Measurements from ENCODE around the gene GGA1. TPM values are rescaled to one million over a fixed set of nuclear protein-coding genes. Genes with fewer than 3 reads are reported as not detected.

The GGA1 gene
- total RNA-seq, 1 donor from 2014 or later: 43.1 TPM

GRCh38 chr22:37630839-37631435 is 22.3 kb downstream of the GGA1 start:
- Mint-ChIP-seq H3K4me1 (ENCODE audit: low read depth, unreplicated experiment) (peaks cover 25% of the 10 kb centered on the region), H3K27ac (ENCODE audit: unreplicated experiment) (no peak overlapping the region), H3K4me3 (ENCODE audit: unreplicated experiment) (no peak overlapping the region), H3K9me3 (ENCODE audit: unreplicated experiment) (no peaks in the 10 kb centered on the region), H3K36me3 (ENCODE audit: low read depth, unreplicated experiment) (peaks cover 6% of the 10 kb centered on the region), H3K27me3 (ENCODE audit: low read depth, unreplicated experiment) (no peaks in the 10 kb centered on the region)
- Histone ChIP-seq H4K20me1 (ENCODE audit: insufficient read depth, low read length) (no peaks in the 10 kb centered on the region), H3K79me2 (ENCODE audit: insufficient read depth, low read length) (no peaks in the 10 kb centered on the region), H2AFZ (ENCODE audit: low read depth, low read length) (no peak overlapping the region), H3K4me3 (ENCODE audit: insufficient read depth, low read depth, low read length) (no peak overlapping the region), H3K4me1 (ENCODE audit: insufficient read depth, low read length) (peaks cover 26% of the 10 kb centered on the region), H3K27ac (ENCODE audit: low read depth, low read length) (no peak overlapping the region), H3K4me2 (ENCODE audit: low read length) (no peak overlapping the region), H3K9me3 (ENCODE audit: insufficient read depth, low read depth, low read length) (no peaks in the 10 kb centered on the region), H3K27me3 (ENCODE audit: insufficient read depth, low read length) (no peaks in the 10 kb centered on the region), H3K9ac (ENCODE audit: low read length) (no peak overlapping the region), H3K36me3 (ENCODE audit: insufficient read depth, low read length) (no peaks in the 10 kb centered on the region)
- no peak for FAIRE-seq
- TF ChIP-seq EZH2 (IDR thresholded peaks at IDR 0.05; ENCODE audit: insufficient read depth, low read length): no peak
- TF ChIP-seq, protein P1, sequence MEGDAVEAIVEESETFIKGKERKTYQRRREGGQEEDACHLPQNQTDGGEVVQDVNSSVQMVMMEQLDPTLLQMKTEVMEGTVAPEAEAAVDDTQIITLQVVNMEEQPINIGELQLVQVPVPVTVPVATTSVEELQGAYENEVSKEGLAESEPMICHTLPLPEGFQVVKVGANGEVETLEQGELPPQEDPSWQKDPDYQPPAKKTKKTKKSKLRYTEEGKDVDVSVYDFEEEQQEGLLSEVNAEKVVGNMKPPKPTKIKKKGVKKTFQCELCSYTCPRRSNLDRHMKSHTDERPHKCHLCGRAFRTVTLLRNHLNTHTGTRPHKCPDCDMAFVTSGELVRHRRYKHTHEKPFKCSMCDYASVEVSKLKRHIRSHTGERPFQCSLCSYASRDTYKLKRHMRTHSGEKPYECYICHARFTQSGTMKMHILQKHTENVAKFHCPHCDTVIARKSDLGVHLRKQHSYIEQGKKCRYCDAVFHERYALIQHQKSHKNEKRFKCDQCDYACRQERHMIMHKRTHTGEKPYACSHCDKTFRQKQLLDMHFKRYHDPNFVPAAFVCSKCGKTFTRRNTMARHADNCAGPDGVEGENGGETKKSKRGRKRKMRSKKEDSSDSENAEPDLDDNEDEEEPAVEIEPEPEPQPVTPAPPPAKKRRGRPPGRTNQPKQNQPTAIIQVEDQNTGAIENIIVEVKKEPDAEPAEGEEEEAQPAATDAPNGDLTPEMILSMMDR (IDR thresholded peaks at IDR 0.05; ENCODE audit: insufficient read depth, low read depth, low read length): no peak
- DNase-seq (ENCODE audit: low read depth): no peak

DNA sequence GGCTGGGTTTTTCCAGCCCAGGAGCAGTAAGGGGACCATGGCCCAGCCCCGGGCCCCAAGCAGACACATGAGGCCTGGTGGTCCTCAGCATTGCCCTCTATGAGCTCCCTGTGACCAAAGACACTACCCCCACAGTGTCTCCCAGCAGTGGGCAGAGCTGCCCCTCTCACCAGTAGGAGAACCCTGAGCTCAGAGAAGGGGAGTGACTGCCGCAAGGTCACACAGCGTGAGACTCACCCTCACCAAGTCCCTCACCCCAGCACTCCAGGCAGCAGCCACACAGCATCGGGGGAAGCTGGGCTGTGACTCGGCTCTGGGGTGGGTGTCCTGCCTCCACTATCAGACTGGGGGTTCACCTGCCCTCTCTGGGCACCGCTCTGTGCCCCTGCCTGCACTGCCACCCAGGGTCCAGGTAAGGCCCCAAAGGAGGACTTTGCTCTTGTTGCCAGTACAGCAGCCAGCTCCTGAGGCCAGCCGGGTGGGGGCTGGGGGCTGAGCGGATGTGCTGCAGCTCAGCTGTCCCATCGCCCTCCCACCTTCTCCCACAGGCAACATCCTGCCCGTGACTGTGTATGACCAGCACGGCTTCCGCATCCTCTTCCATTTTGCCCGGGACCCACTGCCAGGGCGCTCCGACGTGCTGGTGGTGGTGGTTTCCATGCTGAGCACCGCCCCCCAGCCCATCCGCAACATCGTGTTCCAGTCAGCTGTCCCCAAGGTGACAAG is 23.0 kb downstream of the GGA1 start:
- Histone ChIP-seq H3K9me3 (ENCODE audit: insufficient read depth, low read depth, low read length) (no peaks in the 10 kb centered on the region), H3K9ac (ENCODE audit: low read length) (no peak overlapping the region), H3K27ac (ENCODE audit: low read depth, low read length) (no peak overlapping the region), H3K79me2 (ENCODE audit: insufficient read depth, low read length) (no peaks in the 10 kb centered on the region), H3K36me3 (ENCODE audit: insufficient read depth, low read length) (no peaks in the 10 kb centered on the region), H3K27me3 (ENCODE audit: insufficient read depth, low read length) (no peaks in the 10 kb centered on the region), H3K4me1 (ENCODE audit: insufficient read depth, low read length) (peaks cover 32% of the 10 kb centered on the region), H3K4me2 (ENCODE audit: low read length) (no peak overlapping the region), H4K20me1 (ENCODE audit: insufficient read depth, low read length) (no peaks in the 10 kb centered on the region), H2AFZ (ENCODE audit: low read depth, low read length) (no peak overlapping the region), H3K4me3 (ENCODE audit: insufficient read depth, low read depth, low read length) (no peak overlapping the region)
- DNase-seq (ENCODE audit: low read depth) (no peak), FAIRE-seq (no peak)
- no peak overlapping the region for H3K4me3 Mint-ChIP-seq (ENCODE audit: unreplicated experiment)
- H3K4me1 Mint-ChIP-seq (ENCODE audit: low read depth, unreplicated experiment): peaks cover 26% of the 10 kb centered on the region
- H3K27me3 Mint-ChIP-seq (ENCODE audit: low read depth, unreplicated experiment): no peaks in the 10 kb centered on the region
- TF ChIP-seq, protein P1 (IDR thresholded peaks at IDR 0.05; ENCODE audit: insufficient read depth, low read depth, low read length): no peak
- TF ChIP-seq EZH2 (IDR thresholded peaks at IDR 0.05; ENCODE audit: insufficient read depth, low read length): no peak
- H3K36me3 Mint-ChIP-seq (ENCODE audit: low read depth, unreplicated experiment): peaks cover 6% of the 10 kb centered on the region
- H3K27ac Mint-ChIP-seq (ENCODE audit: unreplicated experiment): no peak overlapping the region
- no peaks in the 10 kb centered on the region for H3K9me3 Mint-ChIP-seq (ENCODE audit: unreplicated experiment)

Data from astrocyte (in vitro differentiated cells and primary cell).